ENCODE data around the gene STK39.

Gene STK39

DNA sequence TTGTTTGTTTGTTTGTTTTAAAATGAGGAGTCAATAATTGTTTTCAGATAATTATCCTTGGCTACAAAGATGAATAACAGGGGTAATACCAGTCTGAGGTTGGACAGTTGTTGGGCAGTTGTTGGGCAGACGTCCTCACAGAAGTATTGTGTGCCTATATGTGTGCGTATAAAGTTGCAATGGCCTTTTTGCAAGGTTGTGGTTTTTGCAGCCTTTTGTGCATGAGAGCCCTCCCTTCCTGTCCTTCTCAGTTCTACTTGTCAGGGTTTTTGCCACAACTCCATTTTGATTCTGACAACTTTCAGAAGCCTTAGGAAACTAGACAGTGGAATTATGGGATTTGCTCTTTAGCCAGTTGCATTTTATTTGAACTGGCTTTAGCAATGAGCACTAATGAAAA lies 6.0 kb upstream of the STK39 start:
- TF ChIP-seq ZNF274 (IDR thresholded peaks at IDR 0.05; ENCODE audit: low read depth, low read length): no peak
- H3K4me3 ChIP-seq (ENCODE audit: low read length): no peak overlapping the region

DNA sequence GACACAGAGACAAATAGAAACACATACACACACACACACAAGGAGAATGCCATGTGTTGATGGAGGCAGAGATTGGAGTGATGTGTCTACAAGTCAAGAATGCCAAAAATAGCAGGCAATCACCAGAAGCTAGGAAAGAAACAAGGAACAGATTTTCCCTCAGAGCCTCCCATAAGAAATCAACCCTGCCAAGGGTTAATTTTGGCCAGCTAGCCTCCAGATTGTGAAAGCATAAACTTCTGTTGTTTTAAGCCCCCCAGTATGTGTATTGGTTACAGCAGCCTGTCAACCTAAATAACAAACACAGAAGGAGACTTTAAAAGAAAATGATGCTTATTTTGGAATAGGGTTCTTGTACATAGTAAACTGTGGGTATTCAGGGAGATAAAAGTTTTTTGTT lies 5.6 kb upstream of the STK39 start:
- TF ChIP-seq ZNF274 (IDR thresholded peaks at IDR 0.05; ENCODE audit: low read depth, low read length): no peak
- H3K4me3 ChIP-seq (ENCODE audit: low read length): no peak overlapping the region

DNA sequence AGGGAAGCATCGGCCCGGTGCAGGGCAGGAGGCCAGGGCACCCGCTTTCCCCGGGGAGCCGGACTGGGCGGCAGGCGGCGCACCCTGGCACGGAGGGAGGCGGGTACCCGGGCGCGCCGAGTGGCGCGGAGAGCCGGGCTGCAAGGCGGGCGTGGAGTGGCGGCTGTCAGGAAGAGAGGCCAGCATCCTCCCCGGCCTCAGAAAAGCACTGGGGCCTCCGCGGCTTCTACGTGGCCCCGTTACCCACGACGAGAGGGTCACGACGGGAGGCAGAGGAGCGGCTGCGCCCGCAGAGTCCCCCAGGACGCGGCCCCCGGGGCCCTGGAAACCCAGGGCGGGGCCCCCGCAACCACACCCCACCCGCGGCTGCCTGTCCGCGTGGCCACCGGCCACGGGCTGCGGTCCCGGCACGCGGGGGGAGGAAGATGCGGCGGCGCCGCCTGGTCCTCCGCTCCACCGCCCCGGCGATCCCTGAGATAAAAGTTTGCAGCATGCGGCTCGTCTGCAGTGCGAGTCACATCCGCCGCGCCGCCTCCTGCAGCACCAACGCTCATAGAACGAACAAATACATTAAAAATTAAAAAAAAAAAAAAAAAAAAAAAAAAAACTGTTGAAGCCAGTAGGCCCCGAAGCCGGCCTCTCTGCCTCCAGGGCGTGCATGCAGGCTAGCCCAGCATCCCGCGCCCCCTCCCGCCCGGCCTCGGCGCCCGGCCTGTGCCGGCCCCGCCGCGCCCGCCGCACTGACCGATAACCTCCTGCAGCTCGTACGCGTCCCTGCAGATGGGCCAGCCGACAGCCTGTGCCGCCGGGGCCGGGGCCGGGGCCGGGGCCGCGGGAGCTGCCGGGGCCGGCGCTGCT lies 683 bp downstream of the STK39 start:
- H3K4me3 ChIP-seq (ENCODE audit: low read length): peak overlapping the region; percentile 54
- TF ChIP-seq ZNF274 (IDR thresholded peaks at IDR 0.05; ENCODE audit: low read depth, low read length): no peak

GRCh38 chr2:168246072-168246482 lies 1.3 kb downstream of the STK39 start:
- peak overlapping the region; percentile 54; the same call in 1 of the 2 replicates for H3K4me3 ChIP-seq (ENCODE audit: low read length)
- no peak for TF ChIP-seq ZNF274 (IDR thresholded peaks at IDR 0.05; ENCODE audit: low read depth, low read length)

DNA sequence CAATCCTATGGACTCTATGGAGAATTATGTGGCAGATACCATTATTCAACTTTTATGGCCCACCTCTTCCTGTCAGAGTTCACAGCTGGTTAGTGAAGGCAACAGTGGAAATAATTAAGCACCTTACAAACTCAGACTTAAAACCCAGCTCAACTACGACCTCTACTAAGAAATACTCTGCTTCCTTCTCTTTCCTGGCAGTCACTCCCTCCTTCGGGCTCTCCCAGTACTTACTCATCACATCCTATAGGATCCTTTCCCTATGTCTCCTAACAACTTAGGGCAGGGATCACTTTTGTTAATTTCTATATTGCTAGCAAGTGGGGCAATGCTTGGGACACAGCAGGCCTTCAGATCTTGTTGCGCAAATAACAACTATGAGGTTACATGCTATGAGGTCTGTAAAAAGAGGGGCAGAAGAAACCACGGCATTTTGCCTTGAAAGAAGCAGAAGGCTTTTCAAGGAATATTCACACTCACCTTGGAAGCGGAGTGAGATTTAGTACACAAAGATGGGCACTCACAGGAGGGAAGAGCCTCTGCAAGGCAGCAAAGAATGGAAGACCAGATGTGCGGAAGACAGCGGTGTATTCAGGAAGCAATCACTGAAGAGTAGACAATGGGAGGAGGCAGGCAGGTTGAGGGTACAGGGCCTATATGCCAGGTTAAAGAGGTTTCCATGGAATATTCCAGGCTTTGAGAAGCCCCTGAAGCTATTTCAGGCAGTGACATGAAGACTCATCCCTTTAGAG lies 2.1 kb downstream of the STK39 start:
- H3K4me3 ChIP-seq (ENCODE audit: low read length): no peak overlapping the region
- TF ChIP-seq ZNF274 (IDR thresholded peaks at IDR 0.05; ENCODE audit: low read depth, low read length): no peak

DNA sequence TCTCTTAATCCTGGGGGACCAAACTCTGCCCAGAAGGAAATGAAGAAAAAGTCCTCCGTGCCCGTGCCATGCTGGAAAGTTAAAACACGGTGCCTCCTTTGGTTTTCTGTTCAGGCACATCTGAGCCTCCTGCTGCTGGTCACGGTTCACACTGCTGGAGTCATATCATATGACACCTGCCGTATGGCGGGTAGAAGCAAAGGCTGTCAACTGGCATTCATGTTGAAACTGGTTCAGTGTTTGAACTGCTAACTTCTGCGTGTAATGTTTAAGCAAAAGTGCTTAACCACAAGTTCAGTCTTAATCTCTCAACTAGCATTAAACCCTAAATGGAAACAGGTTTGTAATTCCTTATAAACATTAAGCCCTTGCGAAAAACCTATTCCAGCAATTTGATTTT lies 3.1 kb downstream of the STK39 start:
- TF ChIP-seq ZNF274 (IDR thresholded peaks at IDR 0.05; ENCODE audit: low read depth, low read length): no peak

GRCh38 chr2:168243061-168243460 lies 4.3 kb downstream of the STK39 start:
- no peak for TF ChIP-seq ZNF274 (IDR thresholded peaks at IDR 0.05; ENCODE audit: low read depth, low read length)
- no peak overlapping the region for H3K4me3 ChIP-seq (ENCODE audit: low read length)

More for the DNA sequence above, 3.1 kb downstream of the STK39 start:
- H3K4me3 ChIP-seq (ENCODE audit: low read length): no peak overlapping the region

- H3K4me3 ChIP-seq (ENCODE audit: low read length): no peak overlapping the region
- no peak for TF ChIP-seq ZNF274 (IDR thresholded peaks at IDR 0.05; ENCODE audit: low read depth, low read length)
These were observed 5.6 kb downstream of the STK39 start for GRCh38 chr2:168241746-168242145.

GRCh38 chr2:168241208-168241607 lies 6.2 kb downstream of the STK39 start:
- TF ChIP-seq ZNF274 (IDR thresholded peaks at IDR 0.05; ENCODE audit: low read depth, low read length): no peak
- no peak overlapping the region for H3K4me3 ChIP-seq (ENCODE audit: low read length)

GRCh38 chr2:168239281-168239680 lies 8.1 kb downstream of the STK39 start:
- H3K4me3 ChIP-seq (ENCODE audit: low read length): no peak overlapping the region
- no peak for TF ChIP-seq ZNF274 (IDR thresholded peaks at IDR 0.05; ENCODE audit: low read depth, low read length)

DNA sequence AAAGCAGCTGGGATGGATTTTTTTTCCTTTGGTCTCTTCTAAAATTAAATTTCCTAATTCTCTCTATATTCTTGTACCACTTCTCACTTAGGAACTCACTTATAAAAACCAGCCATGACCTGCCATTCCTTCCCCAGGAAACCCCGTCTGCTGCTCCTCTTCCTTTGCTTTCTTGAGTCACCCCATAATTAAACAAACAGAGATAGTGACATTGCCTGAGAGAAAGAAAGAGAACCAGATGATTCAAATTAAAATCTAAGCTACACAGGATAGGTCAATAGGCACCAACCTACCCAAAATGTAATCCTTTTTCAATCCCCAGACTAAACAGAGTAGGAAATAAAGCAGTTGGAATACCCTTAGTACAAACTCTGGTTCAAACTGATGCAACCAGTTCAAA lies 9.7 kb downstream of the STK39 start:
- TF ChIP-seq ZNF274 (IDR thresholded peaks at IDR 0.05; ENCODE audit: low read depth, low read length): no peak
- no peak overlapping the region for H3K4me3 ChIP-seq (ENCODE audit: low read length)

DNA sequence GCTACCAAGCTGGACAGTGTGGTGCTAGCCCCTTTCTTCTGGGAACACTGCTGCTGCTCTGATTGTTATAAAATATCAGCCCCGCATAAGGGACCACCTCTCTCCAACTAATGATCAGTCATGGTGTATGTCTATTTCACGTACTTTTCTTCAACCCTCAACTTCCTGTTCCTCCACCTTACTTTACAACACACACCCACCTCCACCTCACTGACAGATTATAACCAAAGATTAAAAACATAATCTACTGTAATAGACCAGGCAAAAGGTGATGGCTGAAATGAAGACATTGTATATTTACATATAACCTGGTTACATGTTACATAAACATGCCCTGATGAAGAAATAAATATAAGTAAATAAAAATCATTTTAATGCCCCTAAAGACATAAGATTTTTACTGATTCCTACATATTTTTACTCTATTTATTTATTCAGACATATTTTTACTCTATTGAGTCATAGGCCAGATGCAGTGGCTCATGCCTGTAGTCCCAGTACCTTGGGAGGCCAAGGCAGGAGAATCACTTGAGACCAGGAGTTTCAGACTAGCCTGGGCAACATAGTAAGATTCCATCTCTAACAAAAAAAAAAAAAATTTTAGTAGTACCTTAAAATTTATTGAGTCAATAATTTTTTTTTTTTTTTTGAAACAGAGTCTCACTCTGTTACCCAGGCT lies 12.8 kb downstream of the STK39 start:
- H3K4me3 ChIP-seq (ENCODE audit: low read length): no peak overlapping the region
- no peak for TF ChIP-seq ZNF274 (IDR thresholded peaks at IDR 0.05; ENCODE audit: low read depth, low read length)

DNA sequence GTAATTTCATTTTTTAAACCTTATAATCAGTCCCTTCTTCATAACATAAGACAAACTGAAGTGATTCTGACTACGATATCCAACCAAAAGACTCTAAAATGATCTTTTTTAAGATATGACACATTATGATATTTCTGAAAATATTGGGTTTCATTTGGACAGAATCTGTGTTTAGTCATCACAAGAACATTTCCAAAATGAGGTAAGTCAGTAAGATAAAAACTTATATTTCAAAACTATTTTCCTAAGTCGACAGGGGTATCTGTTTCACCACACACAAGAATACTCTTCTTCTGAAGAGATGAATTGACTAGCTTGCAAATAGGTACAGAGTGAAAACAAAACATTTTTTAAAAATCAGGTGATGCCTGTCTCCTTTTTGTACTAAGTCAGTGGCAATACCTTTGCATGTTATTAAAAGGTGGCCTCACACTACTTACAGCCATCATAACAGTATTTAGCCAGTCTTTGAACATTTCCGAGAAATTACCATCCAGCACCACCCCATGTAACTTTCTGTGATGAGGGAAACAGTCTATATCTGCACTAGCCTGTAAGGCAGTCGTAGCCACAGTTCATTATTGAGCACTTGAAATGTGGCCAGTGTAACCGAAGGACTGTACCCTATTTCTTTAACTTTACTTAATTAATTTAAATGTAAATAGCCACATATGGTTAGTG lies 13.5 kb downstream of the STK39 start:
- no peak overlapping the region for H3K4me3 ChIP-seq (ENCODE audit: low read length)
- TF ChIP-seq ZNF274 (IDR thresholded peaks at IDR 0.05; ENCODE audit: low read depth, low read length): no peak

DNA sequence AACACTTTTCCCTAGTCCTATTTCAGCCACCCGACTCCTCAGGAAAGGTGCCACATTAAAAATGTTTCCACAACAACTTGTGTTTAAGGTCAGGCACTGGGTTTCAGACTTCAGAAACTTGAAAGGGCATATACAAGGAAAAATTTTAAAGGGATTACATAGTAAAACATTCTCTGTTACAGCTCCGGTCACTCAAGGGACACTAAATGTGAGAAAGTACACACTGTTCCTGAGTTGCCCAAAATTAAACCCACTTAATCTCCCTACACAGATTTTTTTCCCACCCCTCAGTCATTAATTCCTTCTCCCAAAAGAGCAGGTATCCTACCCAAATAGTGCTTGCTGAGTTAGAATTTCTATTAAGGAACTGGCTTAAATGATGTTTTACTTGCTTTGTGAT lies 14.2 kb downstream of the STK39 start:
- no peak for TF ChIP-seq ZNF274 (IDR thresholded peaks at IDR 0.05; ENCODE audit: low read depth, low read length)
- H3K4me3 ChIP-seq (ENCODE audit: low read length): no peak overlapping the region
